K562 (cell line): ENCODE data around the gene SIT1. TPM values are rescaled to one million over a fixed set of nuclear protein-coding genes. Genes with fewer than 3 reads are reported as not detected.

Source experiments
- HMG20A ChIP-seq: fragments of 450-650 bp; formaldehyde crosslinking; conservative IDR thresholded peaks from 2 replicates; pipeline ENCODE4 v1.4.0; 2020; ENCODE audit warnings: mild to moderate bottlenecking, mixed read lengths
- KDM2B ChIP-seq: fragments of 250-450 bp; sonication (Bioruptor Pico); IDR thresholded peaks from 2 replicates; pipeline ENCODE4 v1.8.0; 2021; ENCODE audit warnings: mild to moderate bottlenecking, moderate library complexity
- MIER1 ChIP-seq: fragments of 450-650 bp; IDR thresholded peaks from 2 replicates; pipeline ENCODE4 v1.6.1; 2016; ENCODE audit warnings: antibody characterized with exemption, mild to moderate bottlenecking, low read depth
- NFATC3 ChIP-seq: fragments of 450-650 bp; IDR thresholded peaks from 2 replicates; pipeline ENCODE4 v1.6.1; 2017; ENCODE audit warnings: mild to moderate bottlenecking
- NFE2L1 ChIP-seq: fragments of 450-650 bp; IDR thresholded peaks from 2 replicates; pipeline ENCODE4 v1.6.1; 2016; ENCODE audit warnings: missing genetic modification characterization, low read depth, mild to moderate bottlenecking, missing compliant biosample characterization, moderate library complexity, borderline replicate concordance
- NRF1 ChIP-seq, 2 experiments: fragments of 450-650 bp; IDR thresholded peaks in 1 of 2; conservative IDR thresholded peaks in 1 of 2; 2 replicates each; pipeline ENCODE4 v1.6.1; 2014; ENCODE audit warnings: mild to moderate bottlenecking in 2 of 2
- POLR2B ChIP-seq: fragments of 450-650 bp; IDR thresholded peaks from 2 replicates; pipeline ENCODE4 v1.6.1; 2018; ENCODE audit warnings: low read depth; ENCODE audit not compliant: partially characterized antibody
- POU5F1 ChIP-seq: fragments of 150-350 bp; IDR thresholded peaks from 2 replicates; pipeline ENCODE4 v1.6.1; 2014; ENCODE audit warnings: borderline replicate concordance, low read length, low read depth, mild to moderate bottlenecking; ENCODE audit not compliant: partially characterized antibody
- SOX6 ChIP-seq: fragments of 450-650 bp; IDR thresholded peaks from 2 replicates; pipeline ENCODE4 v1.6.1; 2014; ENCODE audit warnings: mild to moderate bottlenecking
- STAT5B ChIP-seq: fragments of 250-450 bp; sonication (Bioruptor Pico); IDR thresholded peaks from 2 replicates; pipeline ENCODE4 v1.8.0; 2021; ENCODE audit warnings: mild to moderate bottlenecking, inconsistent platforms
- TEAD2 ChIP-seq: fragments of 450-650 bp; IDR thresholded peaks from 2 replicates; pipeline ENCODE4 v1.6.1; 2016; ENCODE audit warnings: missing genetic modification characterization, control low read depth, missing compliant biosample characterization
- ZC3H8 ChIP-seq: fragments of 450-650 bp; IDR thresholded peaks from 2 replicates; pipeline ENCODE4 v1.6.1; 2017
- ZKSCAN8 ChIP-seq: fragments of 200-800 bp; sonication (Bioruptor generic); IDR thresholded peaks from 2 replicates; pipeline ENCODE4 v1.6.1; 2016; ENCODE audit warnings: missing genetic modification characterization, missing compliant biosample characterization
- ZNF75A ChIP-seq: fragments of 450-650 bp; formaldehyde crosslinking; IDR thresholded peaks from 2 replicates; pipeline ENCODE4 v1.4.0; 2020; ENCODE audit warnings: mild to moderate bottlenecking
- polyA plus RNA-seq, 8 experiments: library from polyadenylated mRNA; depleted of rRNA in 4 of 8; stranded (reverse) in 5 of 8; unstranded in 3 of 8; fragments of >200 nt; fragmentation: Nextera tagmentation in 2 of 8; fragmentation: Illumina TruSeq in 1 of 8; extraction: Ambion mirVana in 2 of 8; extraction: Trizol in 1 of 8; gene quantifications; 2 replicates each; pipeline versions ENCODE4 v1.2.1 to v1.2.3, GENCODE V29; 2011 to 2014; ENCODE audit warnings: inconsistent platforms in 1 of 8, missing spikeins in 1 of 8
- total RNA-seq, 7 experiments: library from RNA; depleted of rRNA in 6 of 7; stranded (reverse); fragments of >200 nt in 6 of 7; fragmentation: Illumina TruSeq in 2 of 7; extraction: Trizol in 2 of 7; gene quantifications; 2 replicates each; pipeline versions ENCODE4 v1.2.1 to v1.2.3, GENCODE V29; 2011 to 2021; ENCODE audit warnings: low replicate concordance in 1 of 7
- TF ChIP-seq, protein P1 (sequence below): fragments of 250-450 bp; sonication (Bioruptor Pico); IDR thresholded peaks from 2 replicates; pipeline ENCODE4 v1.4.0; 2020; ENCODE audit warnings: mild to moderate bottlenecking, moderate library complexity
- TF ChIP-seq, protein P2 (sequence below): fragments of 450-650 bp; IDR thresholded peaks from 2 replicates; pipeline ENCODE4 v1.6.1; 2016; ENCODE audit warnings: missing biosample characterization, missing genetic modification characterization
- TF ChIP-seq, protein P3 (sequence below): sonication (generic); formaldehyde crosslinking; IDR thresholded peaks from 2 replicates; pipeline ENCODE4 v1.8.0; 2022; ENCODE audit warnings: missing genetic modification reagents, mild to moderate bottlenecking, borderline replicate concordance
- TF ChIP-seq, protein P4 (sequence below): fragments of 450-650 bp; IDR thresholded peaks from 2 replicates; pipeline ENCODE4 v1.6.1; 2017; ENCODE audit warnings: antibody characterized with exemption
- TF ChIP-seq, protein P5 (sequence below): fragments of 250-450 bp; sonication (Bioruptor Pico); IDR thresholded peaks from 2 replicates; pipeline ENCODE4 v1.5.0; 2021; ENCODE audit warnings: mild to moderate bottlenecking, moderate library complexity

The SIT1 gene
- total and polyA plus RNA-seq, 9 of the 15 experiments (the other 6 are each of a cell fraction or from before 2014, with no cell fraction given), result not detected

DNA sequence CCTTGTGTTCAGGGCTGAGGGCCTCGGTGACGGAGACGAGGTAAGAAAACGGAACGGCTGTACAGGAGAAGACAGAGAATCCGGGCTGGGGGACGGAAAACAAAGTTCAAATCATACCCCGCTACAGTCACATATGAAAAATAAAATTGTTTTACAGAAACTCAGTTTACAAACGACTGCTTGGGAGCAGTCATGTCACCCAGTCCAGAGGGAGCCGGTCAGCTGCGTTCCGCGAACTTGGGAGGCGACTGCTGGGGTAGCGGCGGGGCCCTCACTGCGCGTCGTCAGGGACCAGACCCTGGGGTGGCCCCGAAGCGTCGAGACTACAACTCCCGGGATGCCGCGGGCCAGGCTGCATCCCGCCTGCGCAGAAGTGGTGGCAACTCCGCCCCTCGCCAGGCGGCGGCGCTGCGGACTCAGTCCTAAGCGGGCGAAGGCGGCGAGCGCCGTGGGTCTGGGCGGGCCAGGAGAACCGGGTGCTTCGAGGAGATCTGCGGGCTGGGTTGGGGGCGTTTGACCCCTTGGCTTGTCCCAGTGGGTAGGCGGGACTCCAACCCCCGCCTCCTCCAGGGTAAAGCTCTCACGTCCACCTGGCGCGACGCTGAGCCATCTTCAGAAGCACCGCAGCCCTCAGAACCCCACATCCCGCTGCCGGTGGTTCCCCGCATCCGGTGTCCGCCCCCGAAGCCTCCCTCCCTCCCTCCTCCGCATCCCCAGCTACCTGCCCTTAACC, 4.0 kb downstream of the SIT1 start (continued):
- no peak for TF ChIP-seq STAT5B
- TF ChIP-seq, protein P1, sequence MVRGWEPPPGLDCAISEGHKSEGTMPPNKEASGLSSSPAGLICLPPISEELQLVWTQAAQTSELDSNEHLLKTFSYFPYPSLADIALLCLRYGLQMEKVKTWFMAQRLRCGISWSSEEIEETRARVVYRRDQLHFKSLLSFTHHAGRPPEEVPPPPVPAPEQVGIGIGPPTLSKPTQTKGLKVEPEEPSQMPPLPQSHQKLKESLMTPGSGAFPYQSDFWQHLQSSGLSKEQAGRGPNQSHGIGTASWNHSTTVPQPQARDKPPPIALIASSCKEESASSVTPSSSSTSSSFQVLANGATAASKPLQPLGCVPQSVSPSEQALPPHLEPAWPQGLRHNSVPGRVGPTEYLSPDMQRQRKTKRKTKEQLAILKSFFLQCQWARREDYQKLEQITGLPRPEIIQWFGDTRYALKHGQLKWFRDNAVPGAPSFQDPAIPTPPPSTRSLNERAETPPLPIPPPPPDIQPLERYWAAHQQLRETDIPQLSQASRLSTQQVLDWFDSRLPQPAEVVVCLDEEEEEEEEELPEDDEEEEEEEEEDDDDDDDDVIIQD (CRISPR knock-in tag), result no peak
- peak; percentile 43 for TF ChIP-seq POLR2B
- TF ChIP-seq ZNF75A (CRISPR knock-in tag), result no peak
- TF ChIP-seq, protein P2, sequence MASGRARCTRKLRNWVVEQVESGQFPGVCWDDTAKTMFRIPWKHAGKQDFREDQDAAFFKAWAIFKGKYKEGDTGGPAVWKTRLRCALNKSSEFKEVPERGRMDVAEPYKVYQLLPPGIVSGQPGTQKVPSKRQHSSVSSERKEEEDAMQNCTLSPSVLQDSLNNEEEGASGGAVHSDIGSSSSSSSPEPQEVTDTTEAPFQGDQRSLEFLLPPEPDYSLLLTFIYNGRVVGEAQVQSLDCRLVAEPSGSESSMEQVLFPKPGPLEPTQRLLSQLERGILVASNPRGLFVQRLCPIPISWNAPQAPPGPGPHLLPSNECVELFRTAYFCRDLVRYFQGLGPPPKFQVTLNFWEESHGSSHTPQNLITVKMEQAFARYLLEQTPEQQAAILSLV (tag), result no peak
- TF ChIP-seq TEAD2 (tag), result no peak
- TF ChIP-seq, protein P3, sequence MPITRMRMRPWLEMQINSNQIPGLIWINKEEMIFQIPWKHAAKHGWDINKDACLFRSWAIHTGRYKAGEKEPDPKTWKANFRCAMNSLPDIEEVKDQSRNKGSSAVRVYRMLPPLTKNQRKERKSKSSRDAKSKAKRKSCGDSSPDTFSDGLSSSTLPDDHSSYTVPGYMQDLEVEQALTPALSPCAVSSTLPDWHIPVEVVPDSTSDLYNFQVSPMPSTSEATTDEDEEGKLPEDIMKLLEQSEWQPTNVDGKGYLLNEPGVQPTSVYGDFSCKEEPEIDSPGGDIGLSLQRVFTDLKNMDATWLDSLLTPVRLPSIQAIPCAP (CRISPR knock-in tag), result no peak
- no peak for TF ChIP-seq MIER1
- TF ChIP-seq KDM2B (CRISPR knock-in tag), result no peak
- TF ChIP-seq, protein P4, sequence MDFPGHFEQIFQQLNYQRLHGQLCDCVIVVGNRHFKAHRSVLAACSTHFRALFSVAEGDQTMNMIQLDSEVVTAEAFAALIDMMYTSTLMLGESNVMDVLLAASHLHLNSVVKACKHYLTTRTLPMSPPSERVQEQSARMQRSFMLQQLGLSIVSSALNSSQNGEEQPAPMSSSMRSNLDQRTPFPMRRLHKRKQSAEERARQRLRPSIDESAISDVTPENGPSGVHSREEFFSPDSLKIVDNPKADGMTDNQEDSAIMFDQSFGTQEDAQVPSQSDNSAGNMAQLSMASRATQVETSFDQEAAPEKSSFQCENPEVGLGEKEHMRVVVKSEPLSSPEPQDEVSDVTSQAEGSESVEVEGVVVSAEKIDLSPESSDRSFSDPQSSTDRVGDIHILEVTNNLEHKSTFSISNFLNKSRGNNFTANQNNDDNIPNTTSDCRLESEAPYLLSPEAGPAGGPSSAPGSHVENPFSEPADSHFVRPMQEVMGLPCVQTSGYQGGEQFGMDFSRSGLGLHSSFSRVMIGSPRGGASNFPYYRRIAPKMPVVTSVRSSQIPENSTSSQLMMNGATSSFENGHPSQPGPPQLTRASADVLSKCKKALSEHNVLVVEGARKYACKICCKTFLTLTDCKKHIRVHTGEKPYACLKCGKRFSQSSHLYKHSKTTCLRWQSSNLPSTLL, result no peak
- TF ChIP-seq NFATC3, result no peak
- TF ChIP-seq ZC3H8, result no peak
- no peak for TF ChIP-seq SOX6
- TF ChIP-seq, protein P5, sequence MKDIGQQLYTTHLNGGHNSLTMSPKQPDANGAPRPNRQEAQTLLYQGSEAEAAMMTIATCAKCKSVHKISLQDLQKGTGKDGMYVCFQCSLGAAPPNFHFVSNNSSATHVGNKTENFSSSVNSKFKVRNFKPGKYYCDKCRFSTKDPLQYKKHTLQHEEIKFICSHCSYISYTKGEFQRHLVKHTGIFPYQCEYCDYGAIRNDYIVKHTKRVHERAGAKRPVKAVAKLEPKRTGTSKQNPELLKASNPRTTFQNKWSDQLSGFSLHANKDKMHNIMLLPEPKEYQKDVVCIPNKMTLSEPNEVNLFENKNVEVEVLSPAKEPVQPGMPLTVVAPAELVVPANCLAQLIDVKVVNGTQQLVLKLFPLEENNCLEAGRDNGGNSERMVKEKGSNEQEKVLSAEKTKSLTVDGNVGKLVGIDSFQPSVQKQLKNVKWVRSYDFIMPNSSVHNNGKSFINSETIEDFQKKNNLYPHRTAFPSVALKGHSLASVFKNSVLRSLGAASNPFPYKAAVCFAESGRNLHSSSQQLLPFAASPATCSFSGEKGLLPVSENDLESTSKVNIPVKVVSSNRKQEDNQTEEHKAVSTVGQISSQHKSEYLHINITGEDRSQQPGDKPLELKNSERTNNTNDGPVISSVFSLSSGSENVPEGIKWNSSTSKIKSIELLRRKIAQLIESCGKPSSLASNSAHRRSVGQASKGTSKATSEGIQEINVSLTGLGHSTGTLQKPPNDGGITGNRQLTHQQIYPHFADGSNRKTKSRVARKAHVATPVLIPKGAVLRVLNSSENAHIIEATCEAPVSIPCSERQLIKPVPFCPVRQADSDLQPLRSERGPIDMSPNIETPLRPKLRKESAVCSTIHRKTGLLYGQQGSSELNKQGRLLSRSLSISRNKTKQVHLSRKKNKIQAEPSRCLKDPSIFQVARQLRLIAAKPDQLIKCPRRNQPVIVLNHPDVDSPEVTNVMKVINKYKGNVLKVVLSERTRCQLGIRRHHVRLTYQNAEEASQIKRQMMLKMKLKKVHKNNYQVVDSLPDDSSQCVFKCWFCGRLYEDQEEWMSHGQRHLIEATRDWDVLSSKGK (CRISPR knock-in tag), result no peak
- no peak for TF ChIP-seq HMG20A (CRISPR knock-in tag)
- no peak for TF ChIP-seq ZKSCAN8 (CRISPR knock-in tag)
- TF ChIP-seq NFE2L1 (tag), result no peak
- TF ChIP-seq POU5F1, result peak; percentile 28
- TF ChIP-seq NRF1 (conservative IDR thresholded peaks at IDR 0.05 in 1 of 2, IDR thresholded peaks at IDR 0.05 in 1 of 2), result peak; percentile 90 to 92
